ENCODE data around the gene INPP4A.

DNA sequence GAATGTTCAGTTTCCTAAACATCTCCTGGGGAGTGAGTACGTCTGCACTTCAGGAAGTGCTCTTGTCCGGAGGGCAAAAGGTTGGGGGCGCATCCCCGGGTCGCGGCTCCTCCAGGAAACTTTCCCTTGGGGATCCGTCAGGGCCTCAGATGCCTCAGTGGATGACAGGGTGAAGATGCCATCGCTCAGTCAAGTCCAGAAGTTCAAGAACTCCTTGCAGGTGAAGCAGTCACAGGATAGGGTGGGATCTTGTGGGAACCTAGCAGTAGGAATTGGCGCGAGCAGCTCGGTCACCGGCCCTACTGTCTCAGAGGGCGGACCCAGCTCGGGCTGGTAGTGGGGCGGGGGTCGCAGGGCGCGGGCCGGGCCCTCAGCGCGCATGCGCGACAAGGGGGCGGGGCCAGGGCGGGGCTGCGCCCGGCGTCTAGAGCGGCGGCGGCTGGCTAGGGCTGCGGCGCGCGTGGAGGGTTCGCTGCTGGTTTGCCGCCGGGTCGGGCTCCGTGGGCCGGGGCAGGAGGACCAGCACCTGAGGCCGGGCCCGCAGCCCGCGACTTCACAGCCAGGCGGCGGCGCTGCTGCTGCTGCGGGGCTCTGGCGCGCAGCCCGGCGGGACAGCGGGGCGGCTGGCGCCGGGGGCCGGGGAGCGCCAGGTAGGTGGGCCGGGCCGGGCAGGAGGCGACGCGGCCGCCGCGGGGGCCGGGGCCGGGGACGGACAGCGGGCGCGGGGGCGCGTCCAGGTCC lies at the start of gene INPP4A:
- TF ChIP-seq POLR2A (IDR thresholded peaks at IDR 0.05) (no peak), EP300 (IDR thresholded peaks at IDR 0.05) (no peak)
- TF ChIP-seq, protein P1, sequence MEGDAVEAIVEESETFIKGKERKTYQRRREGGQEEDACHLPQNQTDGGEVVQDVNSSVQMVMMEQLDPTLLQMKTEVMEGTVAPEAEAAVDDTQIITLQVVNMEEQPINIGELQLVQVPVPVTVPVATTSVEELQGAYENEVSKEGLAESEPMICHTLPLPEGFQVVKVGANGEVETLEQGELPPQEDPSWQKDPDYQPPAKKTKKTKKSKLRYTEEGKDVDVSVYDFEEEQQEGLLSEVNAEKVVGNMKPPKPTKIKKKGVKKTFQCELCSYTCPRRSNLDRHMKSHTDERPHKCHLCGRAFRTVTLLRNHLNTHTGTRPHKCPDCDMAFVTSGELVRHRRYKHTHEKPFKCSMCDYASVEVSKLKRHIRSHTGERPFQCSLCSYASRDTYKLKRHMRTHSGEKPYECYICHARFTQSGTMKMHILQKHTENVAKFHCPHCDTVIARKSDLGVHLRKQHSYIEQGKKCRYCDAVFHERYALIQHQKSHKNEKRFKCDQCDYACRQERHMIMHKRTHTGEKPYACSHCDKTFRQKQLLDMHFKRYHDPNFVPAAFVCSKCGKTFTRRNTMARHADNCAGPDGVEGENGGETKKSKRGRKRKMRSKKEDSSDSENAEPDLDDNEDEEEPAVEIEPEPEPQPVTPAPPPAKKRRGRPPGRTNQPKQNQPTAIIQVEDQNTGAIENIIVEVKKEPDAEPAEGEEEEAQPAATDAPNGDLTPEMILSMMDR (IDR thresholded peaks at IDR 0.05): peak in 1 of 7 experiments; percentile 14
